Hepatocyte (in vitro differentiated cells): ENCODE results near the gene IL2RA. TPM values are rescaled to one million over a fixed set of nuclear protein-coding genes. Genes with fewer than 3 reads are reported as not detected.

Source experiments
- DNase-seq: peaks from one replicate; pipeline ENCODE4 v3.0.0-alpha.2; 2016; ENCODE audit warnings: low spot score
- H2AFZ ChIP-seq: fragments of 200-600 bp; sonication (generic); 2 replicates; pipeline ENCODE4 v1.6.0; 2016; ENCODE audit warnings: antibody characterized with exemption, mild to moderate bottlenecking
- H3K27ac ChIP-seq: fragments of 200-600 bp; sonication (generic); 2 replicates; pipeline ENCODE4 v1.5.1; 2016; ENCODE audit warnings: mild to moderate bottlenecking
- H3K27me3 ChIP-seq: fragments of 200-600 bp; sonication (generic); 2 replicates; pipeline ENCODE4 v1.6.1; 2016
- H3K36me3 ChIP-seq: fragments of 200-600 bp; sonication (generic); replicated peaks from 2 replicates; pipeline ENCODE4 v1.5.1; 2016; ENCODE audit warnings: low read depth; ENCODE audit not compliant: insufficient read depth
- H3K4me1 ChIP-seq: fragments of 200-600 bp; sonication (generic); 2 replicates; pipeline ENCODE4 v1.5.1; 2016; ENCODE audit warnings: mild to moderate bottlenecking, moderate library complexity; ENCODE audit not compliant: insufficient read depth
- H3K4me2 ChIP-seq: fragments of 200-600 bp; sonication (generic); 2 replicates; pipeline ENCODE4 v1.6.0; 2016
- H3K4me3 ChIP-seq: fragments of 200-600 bp; sonication (generic); 2 replicates; pipeline ENCODE4 v1.5.1; 2016; ENCODE audit warnings: mild to moderate bottlenecking
- H3K79me2 ChIP-seq: fragments of 200-600 bp; sonication (generic); 2 replicates; pipeline ENCODE4 v1.6.0; 2017; ENCODE audit warnings: mild to moderate bottlenecking
- H3K9me2 ChIP-seq: fragments of 200-600 bp; sonication (generic); replicated peaks from 2 replicates; pipeline ENCODE4 v1.6.0; 2017; ENCODE audit warnings: mild to moderate bottlenecking; ENCODE audit not compliant: insufficient read depth
- H3K9me3 ChIP-seq: fragments of 200-600 bp; sonication (generic); 2 replicates; pipeline ENCODE4 v1.5.1; 2016; ENCODE audit warnings: low read depth, mild to moderate bottlenecking
- H4K20me1 ChIP-seq: fragments of 200-600 bp; sonication (generic); 2 replicates; pipeline ENCODE4 v1.6.0; 2016; ENCODE audit warnings: mild to moderate bottlenecking; ENCODE audit not compliant: insufficient read depth, poor library complexity, severe bottlenecking
- EZH2 ChIP-seq: fragments of 200-600 bp; sonication (generic); IDR thresholded peaks from 2 replicates; pipeline ENCODE4 v1.6.1; 2016; ENCODE audit warnings: antibody characterized with exemption, mild to moderate bottlenecking, borderline replicate concordance
- EZH2phosphoT487 ChIP-seq: fragments of 200-600 bp; sonication (generic); IDR thresholded peaks from one replicate; pipeline ENCODE4 v1.6.1; 2018; ENCODE audit warnings: antibody characterized with exemption, mild to moderate bottlenecking, low read depth, moderate library complexity; ENCODE audit not compliant: unreplicated experiment, severe bottlenecking
- WGBS: methylation state at CpG from one replicate; pipeline ENCODE4 v1.1.6; 2016; ENCODE audit warnings: low lambda C conversion rate; ENCODE audit errors: missing lambda C conversion rate; 5-methylcytosine and 5-hydroxymethylcytosine counted together
- polyA plus RNA-seq: library from polyadenylated mRNA; unstranded; fragments of >200 nt; fragmentation: Nextera tagmentation; extraction: Ambion mirVana; gene quantifications from 2 replicates; pipeline ENCODE4 v1.2.1, GENCODE V29; 2016
- total RNA-seq: library from RNA; depleted of rRNA; stranded (reverse); fragments of >200 nt; gene quantifications from 2 replicates; pipeline ENCODE4 v1.2.3, GENCODE V29; 2014
- TF ChIP-seq, protein P1 (sequence below): fragments of 200-600 bp; sonication (generic); IDR thresholded peaks from 2 replicates; pipeline ENCODE4 v1.5.1; 2016; ENCODE audit warnings: antibody characterized with exemption, mild to moderate bottlenecking; ENCODE audit not compliant: poor library complexity

IL2RA gene
- total and polyA plus RNA-seq, 2 experiments from 2014 or later = not detected

DNA sequence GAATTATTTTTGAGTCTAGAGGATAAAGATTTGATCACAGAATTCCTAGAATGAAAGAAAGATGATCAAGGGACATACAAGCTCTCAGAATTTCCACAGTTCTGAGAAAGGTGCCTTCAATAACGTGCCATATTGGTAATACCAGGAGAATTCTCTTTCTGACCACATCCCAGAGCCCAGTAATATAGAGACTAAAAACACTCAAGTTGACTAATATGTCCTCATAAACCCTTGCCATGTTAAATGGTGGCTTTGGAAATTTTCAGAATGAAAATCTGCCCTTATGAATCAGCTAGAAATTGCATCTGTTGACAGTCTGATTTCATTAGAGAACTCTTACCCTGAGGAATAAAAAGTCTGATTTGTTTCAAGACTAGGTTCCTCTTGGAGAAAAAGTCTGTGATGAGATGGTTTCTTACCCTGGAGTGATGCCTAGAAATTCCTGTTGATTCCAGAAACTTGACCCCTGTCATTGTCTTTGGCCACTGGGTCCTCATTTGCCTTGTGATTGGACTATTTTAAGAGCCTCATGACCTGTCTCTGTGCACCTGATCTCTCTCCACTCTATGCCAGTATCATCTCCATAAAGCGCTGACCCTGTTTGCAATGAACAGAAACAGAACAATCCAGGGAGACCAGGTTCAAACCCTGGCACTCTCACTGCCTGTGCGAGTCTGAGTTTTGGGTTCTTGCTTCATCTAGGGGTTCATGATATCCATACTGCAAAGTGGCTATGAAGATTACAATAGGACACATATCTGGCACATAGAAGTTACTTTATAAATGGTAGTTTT is 3.3 kb downstream of the IL2RA start:
- DNase-seq = no peak
- Histone ChIP-seq H2AFZ (no peak overlapping the region), H3K4me1 (no peaks in the 10 kb centered on the region), H3K4me2 (no peak overlapping the region), H3K9me2 (no peaks in the 10 kb centered on the region), H3K9me3 (no peaks in the 10 kb centered on the region), H3K4me3 (no peak overlapping the region), H3K27me3 (peaks cover 18% of the 10 kb centered on the region), H3K36me3 (no peaks in the 10 kb centered on the region), H3K79me2 (no peaks in the 10 kb centered on the region), H4K20me1 (no peaks in the 10 kb centered on the region), H3K27ac (no peak overlapping the region)
- TF ChIP-seq EZH2 (no peak), EZH2phosphoT487 (no peak)
- TF ChIP-seq, protein P1, sequence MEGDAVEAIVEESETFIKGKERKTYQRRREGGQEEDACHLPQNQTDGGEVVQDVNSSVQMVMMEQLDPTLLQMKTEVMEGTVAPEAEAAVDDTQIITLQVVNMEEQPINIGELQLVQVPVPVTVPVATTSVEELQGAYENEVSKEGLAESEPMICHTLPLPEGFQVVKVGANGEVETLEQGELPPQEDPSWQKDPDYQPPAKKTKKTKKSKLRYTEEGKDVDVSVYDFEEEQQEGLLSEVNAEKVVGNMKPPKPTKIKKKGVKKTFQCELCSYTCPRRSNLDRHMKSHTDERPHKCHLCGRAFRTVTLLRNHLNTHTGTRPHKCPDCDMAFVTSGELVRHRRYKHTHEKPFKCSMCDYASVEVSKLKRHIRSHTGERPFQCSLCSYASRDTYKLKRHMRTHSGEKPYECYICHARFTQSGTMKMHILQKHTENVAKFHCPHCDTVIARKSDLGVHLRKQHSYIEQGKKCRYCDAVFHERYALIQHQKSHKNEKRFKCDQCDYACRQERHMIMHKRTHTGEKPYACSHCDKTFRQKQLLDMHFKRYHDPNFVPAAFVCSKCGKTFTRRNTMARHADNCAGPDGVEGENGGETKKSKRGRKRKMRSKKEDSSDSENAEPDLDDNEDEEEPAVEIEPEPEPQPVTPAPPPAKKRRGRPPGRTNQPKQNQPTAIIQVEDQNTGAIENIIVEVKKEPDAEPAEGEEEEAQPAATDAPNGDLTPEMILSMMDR = no peak
- WGBS = 84% methylated on average over 3 of the region's 3 CpGs

DNA sequence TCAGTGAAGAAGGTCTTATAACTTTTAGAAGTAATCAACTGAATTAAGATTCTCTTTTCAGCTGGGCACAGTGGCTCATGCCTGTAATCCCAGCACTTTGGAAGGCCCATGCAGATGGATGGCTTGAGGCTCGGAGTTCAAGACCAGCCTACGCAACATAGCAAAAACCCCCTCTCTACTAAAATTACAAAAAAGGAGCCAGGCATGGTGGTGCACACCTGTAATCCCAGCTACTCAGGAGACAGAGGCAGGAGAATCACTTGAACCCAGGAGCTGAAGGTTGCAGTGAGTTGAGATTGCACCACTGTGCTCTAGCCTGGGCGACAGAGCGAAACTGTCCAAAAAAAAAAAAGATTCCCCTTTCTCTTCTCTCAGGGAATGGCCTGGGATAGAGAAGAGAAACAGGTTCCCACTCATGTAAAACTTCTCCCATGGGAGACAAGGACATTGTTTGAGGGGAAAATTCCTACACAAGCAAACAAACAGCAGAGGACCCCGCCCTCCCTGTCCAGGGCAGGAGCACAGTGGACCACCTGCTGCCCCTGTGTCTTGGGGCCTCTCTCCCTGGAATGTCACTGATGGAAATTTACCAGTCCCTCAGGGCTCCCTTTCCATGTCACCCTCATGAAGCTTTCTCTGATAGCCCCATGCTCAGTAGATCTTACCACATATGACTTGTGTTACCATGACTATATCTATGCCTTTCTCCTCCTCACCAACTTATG is 5.6 kb downstream of the IL2RA start:
- H3K4me3 ChIP-seq = no peak overlapping the region
- H3K9me3 ChIP-seq = no peaks in the 10 kb centered on the region
- 89% methylated on average over 5 of the region's 5 CpGs for WGBS
- no peak overlapping the region for H2AFZ ChIP-seq
- no peak overlapping the region for H3K27ac ChIP-seq
- H3K4me2 ChIP-seq = no peak overlapping the region
- H3K36me3 ChIP-seq = no peaks in the 10 kb centered on the region
- H3K79me2 ChIP-seq = no peaks in the 10 kb centered on the region
- no peaks in the 10 kb centered on the region for H4K20me1 ChIP-seq
- no peaks in the 10 kb centered on the region for H3K9me2 ChIP-seq
- DNase-seq = no peak
- TF ChIP-seq, protein P1 = no peak
- TF ChIP-seq EZH2phosphoT487 = no peak
- TF ChIP-seq EZH2 = no peak
- H3K4me1 ChIP-seq = no peaks in the 10 kb centered on the region
- H3K27me3 ChIP-seq = peaks cover 18% of the 10 kb centered on the region

DNA sequence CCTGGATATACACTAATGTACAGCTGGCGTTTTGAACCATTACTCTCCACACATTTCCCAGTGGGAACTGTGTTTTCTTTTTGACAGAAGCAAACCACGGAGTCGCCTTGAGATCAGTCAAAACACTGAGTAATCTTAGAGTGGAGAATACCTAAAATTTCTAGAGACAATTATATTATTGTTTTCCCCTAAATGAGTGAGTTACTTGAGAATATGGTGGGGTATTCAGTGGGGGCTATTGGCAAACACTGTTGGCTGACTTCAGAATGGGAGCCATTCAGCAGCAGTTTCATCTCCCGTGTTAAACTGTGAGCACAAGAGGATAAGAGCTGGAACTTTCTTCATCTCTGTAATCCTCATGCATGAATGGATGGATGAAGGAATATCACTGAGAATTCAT is 6.2 kb downstream of the IL2RA start:
- Histone ChIP-seq H3K4me1 (no peaks in the 10 kb centered on the region), H3K9me3 (no peaks in the 10 kb centered on the region), H3K9me2 (no peaks in the 10 kb centered on the region), H3K4me2 (no peak overlapping the region), H4K20me1 (no peaks in the 10 kb centered on the region), H3K79me2 (no peaks in the 10 kb centered on the region), H2AFZ (no peak overlapping the region), H3K27me3 (peaks cover 18% of the 10 kb centered on the region), H3K27ac (no peak overlapping the region), H3K4me3 (no peak overlapping the region), H3K36me3 (no peaks in the 10 kb centered on the region)
- WGBS = 87% methylated on average over 4 of the region's 4 CpGs
- DNase-seq = no peak
- no peak for TF ChIP-seq EZH2phosphoT487
- TF ChIP-seq EZH2 = no peak
- TF ChIP-seq, protein P1 = no peak
